H1 (cell line): ENCODE results near the gene LCN2. TPM values are rescaled to one million over a fixed set of nuclear protein-coding genes. Genes with fewer than 3 reads are reported as not detected.
"Not testable (repeated sequence)": the region's sequence is repeated elsewhere in the genome, so short reads cannot be mapped to it uniquely, and the experiment has no call there.

Source experiments
- CTCF ChIA-PET: fragments of 300-600 bp; sonication (Branson Sonifier 250); formaldehyde crosslinking; loops from one replicate; lab custom pipeline; 2021; ENCODE audit not compliant: partially characterized antibody; lab: Charles Lee
- POLR2A ChIA-PET: fragments of 300-600 bp; sonication (Branson Sonifier 250); formaldehyde crosslinking; loops from one replicate; lab custom pipeline; 2021; ENCODE audit warnings: inconsistent platforms; ENCODE audit not compliant: partially characterized antibody; lab: Charles Lee
- DNase-seq, 2 experiments: peaks; one replicate each; pipeline versions ENCODE4 v3.0.0 to v3.0.0-alpha.2; 2010 to 2022; ENCODE audit warnings: low spot score in 2 of 2, low read depth in 1 of 2, mixed read lengths in 1 of 2
- FAIRE-seq: peaks from 2 replicates; lab custom pipeline; 2011; peaks lifted over from hg19 to GRCh38; lab: Jason Lieb, UNC
- H2AFZ ChIP-seq: 2 replicates; pipeline ENCODE4 v1.8.1; 2012; ENCODE audit warnings: low read length, inconsistent platforms
- H2AK5ac ChIP-seq: 2 replicates; pipeline ENCODE4 v1.6.1; 2013; ENCODE audit warnings: low read depth, low read length
- H2BK120ac ChIP-seq: replicated peaks from 2 replicates; pipeline ENCODE3; 2013; ENCODE audit warnings: low read depth, low read length, inconsistent platforms
- H2BK12ac ChIP-seq: 2 replicates; pipeline ENCODE4 v1.6.1; 2013; ENCODE audit warnings: low read depth, low read length
- H2BK15ac ChIP-seq: 2 replicates; pipeline ENCODE4 v1.6.1; 2013; ENCODE audit warnings: low read length
- H2BK20ac ChIP-seq: 2 replicates; pipeline ENCODE4 v1.6.1; 2013; ENCODE audit warnings: low read length
- H2BK5ac ChIP-seq: 2 replicates; pipeline ENCODE4 v1.6.1; 2013; ENCODE audit warnings: low read depth, low read length
- H3K14ac ChIP-seq: 2 replicates; pipeline ENCODE4 v1.6.1; 2013; ENCODE audit warnings: inconsistent platforms; ENCODE audit not compliant: insufficient read length
- H3K18ac ChIP-seq: 2 replicates; pipeline ENCODE4 v1.6.1; 2013; ENCODE audit warnings: low read length; ENCODE audit errors: extremely low read depth
- H3K23ac ChIP-seq: 2 replicates; pipeline ENCODE4 v1.6.1; 2013; ENCODE audit warnings: inconsistent platforms; ENCODE audit not compliant: insufficient read length
- H3K23me2 ChIP-seq: 2 replicates; pipeline ENCODE4 v1.6.1; 2013; ENCODE audit warnings: low read depth, low read length
- H3K27ac ChIP-seq: 2 replicates; pipeline ENCODE4 v1.6.1; 2011; ENCODE audit warnings: low read depth, low read length, inconsistent platforms
- H3K27me3 ChIP-seq, 4 experiments: replicated peaks in 1 of 4; 1 replicate in 1 of 4; 2 replicates in 3 of 4; pipeline versions ENCODE4 v1.6.1 to v1.8.1; 2011 to 2013; ENCODE audit warnings: low read length in 3 of 4, mild to moderate bottlenecking in 3 of 4, inconsistent platforms in 2 of 4, mixed read lengths in 2 of 4, moderate library complexity in 1 of 4; ENCODE audit not compliant: control insufficient read depth in 3 of 4, insufficient read depth in 3 of 4; ENCODE audit errors: extremely low read depth in 1 of 4
- H3K36me3 ChIP-seq, 4 experiments: 2 replicates each; pipeline versions ENCODE4 v1.6.1 to v1.8.1; 2011 to 2013; ENCODE audit warnings: mild to moderate bottlenecking in 4 of 4, low read length in 3 of 4, moderate library complexity in 2 of 4, control low read depth in 1 of 4, inconsistent platforms in 1 of 4; ENCODE audit not compliant: insufficient read depth in 4 of 4, control insufficient read depth in 2 of 4
- H3K4ac ChIP-seq: replicated peaks from 2 replicates; pipeline ENCODE3; 2013; ENCODE audit warnings: low read length, low read depth, mixed read lengths, inconsistent platforms; ENCODE audit not compliant: insufficient read length
- H3K4me1 ChIP-seq, 4 experiments: replicated peaks in 1 of 4; 1 replicate in 1 of 4; 2 replicates in 3 of 4; pipeline versions ENCODE4 v1.6.1 to v1.8.1; 2011 to 2013; ENCODE audit warnings: low read length in 3 of 4, inconsistent platforms in 2 of 4, mixed read lengths in 1 of 4; ENCODE audit not compliant: insufficient read depth in 4 of 4, control insufficient read depth in 3 of 4
- H3K4me2 ChIP-seq, 2 experiments: 2 replicates each; pipeline versions ENCODE4 v1.6.1 to v1.8.1; 2011 to 2013; ENCODE audit warnings: low read depth in 2 of 2, low read length in 2 of 2, control low read depth in 1 of 2, inconsistent platforms in 1 of 2, mild to moderate bottlenecking in 1 of 2; ENCODE audit not compliant: insufficient read depth in 1 of 2
- H3K4me3 ChIP-seq, 4 experiments: fragments of 200-600, 300-600 bp in 1 of 4; sonication (generic), shearing (Covaris generic), sonication (Bioruptor Twin) in 1 of 4; 2 replicates each; pipeline versions ENCODE4 v1.5.1 to v1.8.1; 2011 to 2016; ENCODE audit warnings: low read length in 4 of 4, low read depth in 3 of 4, control low read depth in 2 of 4, inconsistent platforms in 2 of 4, mild to moderate bottlenecking in 2 of 4, mixed read lengths in 1 of 4, moderate library complexity in 1 of 4; ENCODE audit not compliant: insufficient read depth in 2 of 4; ENCODE audit errors: extremely low read depth in 1 of 4
- H3K56ac ChIP-seq: replicated peaks from 2 replicates; pipeline ENCODE3; 2013; ENCODE audit warnings: low read depth, mild to moderate bottlenecking, mixed read lengths, low read length, inconsistent platforms; ENCODE audit not compliant: insufficient read length
- H3K79me1 ChIP-seq: 2 replicates; pipeline ENCODE4 v1.6.1; 2013; ENCODE audit warnings: low read depth, low read length, control low read depth
- H3K79me2 ChIP-seq, 2 experiments: 2 replicates each; pipeline versions ENCODE4 v1.6.1 to v1.8.1; 2012 to 2013; ENCODE audit warnings: low read length in 2 of 2, mild to moderate bottlenecking in 2 of 2, inconsistent platforms in 1 of 2; ENCODE audit not compliant: insufficient read depth in 2 of 2, control insufficient read depth in 1 of 2
- H3K9ac ChIP-seq, 4 experiments: replicated peaks in 1 of 4; 1 replicate in 1 of 4; 2 replicates in 3 of 4; pipeline versions ENCODE4 v1.6.1 to v1.8.1; 2011 to 2013; ENCODE audit warnings: low read depth in 3 of 4, low read length in 3 of 4, control low read depth in 2 of 4, mild to moderate bottlenecking in 2 of 4, moderate library complexity in 2 of 4, inconsistent platforms in 1 of 4; ENCODE audit errors: extremely low read depth in 1 of 4
- H3K9me3 ChIP-seq, 2 experiments: 2 replicates each; pipeline versions ENCODE4 v1.6.1 to v1.8.1; 2012 to 2013; ENCODE audit warnings: mild to moderate bottlenecking in 2 of 2, moderate library complexity in 2 of 2, control low read depth in 1 of 2, inconsistent platforms in 1 of 2, low read depth in 1 of 2, low read length in 1 of 2, mixed read lengths in 1 of 2; ENCODE audit not compliant: insufficient read depth in 2 of 2
- H4K20me1 ChIP-seq, 2 experiments: replicated peaks in 1 of 2; 2 replicates each; pipeline versions ENCODE3 to v1.8.1; 2011 to 2013; ENCODE audit warnings: inconsistent platforms in 2 of 2, low read length in 2 of 2, mild to moderate bottlenecking in 1 of 2; ENCODE audit not compliant: insufficient read depth in 2 of 2, control insufficient read depth in 1 of 2
- H4K5ac ChIP-seq: 2 replicates; pipeline ENCODE4 v1.6.1; 2013; ENCODE audit warnings: low read length, low read depth, mixed read lengths, inconsistent platforms; ENCODE audit not compliant: insufficient read length
- H4K8ac ChIP-seq: 2 replicates; pipeline ENCODE4 v1.8.0; 2013; ENCODE audit warnings: mild to moderate bottlenecking, moderate library complexity, low read length, inconsistent platforms; ENCODE audit not compliant: insufficient read depth; ENCODE audit errors: extremely low read depth
- H4K91ac ChIP-seq: replicated peaks from 2 replicates; pipeline ENCODE3; 2013; ENCODE audit warnings: low read length, mixed read lengths, inconsistent platforms; ENCODE audit not compliant: insufficient read length
- NRF1 ChIP-seq: IDR thresholded peaks from 2 replicates; pipeline ENCODE4 v1.6.1; 2011; ENCODE audit warnings: mild to moderate bottlenecking, low read depth, low read length, improper control_type of control experiment
- SAP30 ChIP-seq: fragments of 300-600 bp; sonication (generic); IDR thresholded peaks from 2 replicates; pipeline ENCODE4 v1.7.1; 2012; ENCODE audit warnings: low read length, moderate library complexity, mild to moderate bottlenecking, inconsistent platforms; ENCODE audit not compliant: insufficient read depth, insufficient replicate concordance
- TEAD4 ChIP-seq: IDR thresholded peaks from 2 replicates; pipeline ENCODE4 v1.6.1; 2012; ENCODE audit warnings: low read depth, low read length, inconsistent platforms, mixed read lengths
- WGBS, 2 experiments: shearing (Covaris generic) in 1 of 2; methylation state at CpG; one replicate each; pipeline versions ENCODE4 v1.1.6 to v1.1.7; 2013 to 2015; ENCODE audit warnings: low lambda C conversion rate in 2 of 2, mixed read lengths in 2 of 2, inconsistent platforms in 1 of 2, low coverage in 1 of 2, missing lambda C conversion rate in 1 of 2; ENCODE audit not compliant: insufficient replicate concordance in 2 of 2, insufficient coverage in 1 of 2, insufficient read length in 1 of 2; ENCODE audit errors: extremely low coverage in 1 of 2, missing lambda C conversion rate in 1 of 2; 5-methylcytosine and 5-hydroxymethylcytosine counted together
- polyA plus RNA-seq, 7 experiments: library from polyadenylated mRNA; depleted of rRNA in 3 of 7; stranded (reverse) in 5 of 7; unstranded in 2 of 7; fragments of >200 nt in 5 of 7; fragments of 200-250 nt in 2 of 7; gene quantifications; 1 replicate in 5 of 7; 2 replicates in 1 of 7; 4 replicates in 1 of 7; pipeline versions ENCODE4 v1.2.1 to v1.2.3, GENCODE V29; 2011 to 2013; ENCODE audit warnings: missing spikeins in 2 of 7, mixed read lengths in 2 of 7
- total RNA-seq: library from RNA; stranded (reverse); fragmentation: NEBNext Ultra II Directional; extraction: Animal tissue kit (Norgen Biotek cat#: 25700); gene quantifications from 2 replicates; pipeline ENCODE4 v1.2.1, GENCODE V29; 2021

LCN2 gene
- total and polyA plus RNA-seq, 2 of the 8 experiments (the other 6 are each of a cell fraction or from before 2014, with no cell fraction given) = 1.1 to 1.6 TPM

- TF ChIP-seq SAP30 (no peak), TEAD4 (no peak), NRF1 (no peak)
Observed at GRCh38 chr9:128109050-128109709, 40.1 kb upstream of the LCN2 start (continued).

GRCh38 chr9:128111726-128112125, 37.5 kb upstream of the LCN2 start:
- not testable (repeated sequence) for H3K23me2 ChIP-seq, H2BK20ac ChIP-seq, H3K9me3 ChIP-seq, H2BK120ac ChIP-seq, H4K8ac ChIP-seq, H3K4ac ChIP-seq, H3K4me2 ChIP-seq, H2BK15ac ChIP-seq, H3K27me3 ChIP-seq, H3K23ac ChIP-seq, H3K27ac ChIP-seq, FAIRE-seq, H3K56ac ChIP-seq, H3K79me1 ChIP-seq, H3K4me1 ChIP-seq, H3K4me3 ChIP-seq, H4K20me1 ChIP-seq, H2AK5ac ChIP-seq, H2AFZ ChIP-seq, H3K9ac ChIP-seq, H3K18ac ChIP-seq, H2BK5ac ChIP-seq, H3K79me2 ChIP-seq, H4K5ac ChIP-seq, H2BK12ac ChIP-seq, DNase-seq, H4K91ac ChIP-seq, H3K14ac ChIP-seq
- 90% methylated on average over 12 of the region's 12 CpGs; no CpG with 5 or more reads in 1 of the 2 experiments for WGBS, 2 experiments
- POLR2A ChIA-PET = interaction anchor here (1.5 to 5.7 kb wide), 2 partner anchors 12 to 131 kb away, joined by 4 to 47 read pairs; partner anchors contain the start of gene EEIG1
- peaks cover 3 to 16% (median 14%) of the 10 kb centered on the region in 4 experiments for H3K36me3 ChIP-seq
- CTCF ChIA-PET = interaction anchor here (1.0 to 9.1 kb wide), 3 partner anchors 11 to 169 kb away, joined by 5 to 114 read pairs (median 7); no protein-coding TSS in a partner anchor
